Measurements from ENCODE around the gene KCNK7. TPM values are rescaled to one million over a fixed set of nuclear protein-coding genes. Genes with fewer than 3 reads are reported as not detected.

Gene KCNK7
- total RNA-seq, 1 experiment from 2014 or later = 1.8 TPM

DNA sequence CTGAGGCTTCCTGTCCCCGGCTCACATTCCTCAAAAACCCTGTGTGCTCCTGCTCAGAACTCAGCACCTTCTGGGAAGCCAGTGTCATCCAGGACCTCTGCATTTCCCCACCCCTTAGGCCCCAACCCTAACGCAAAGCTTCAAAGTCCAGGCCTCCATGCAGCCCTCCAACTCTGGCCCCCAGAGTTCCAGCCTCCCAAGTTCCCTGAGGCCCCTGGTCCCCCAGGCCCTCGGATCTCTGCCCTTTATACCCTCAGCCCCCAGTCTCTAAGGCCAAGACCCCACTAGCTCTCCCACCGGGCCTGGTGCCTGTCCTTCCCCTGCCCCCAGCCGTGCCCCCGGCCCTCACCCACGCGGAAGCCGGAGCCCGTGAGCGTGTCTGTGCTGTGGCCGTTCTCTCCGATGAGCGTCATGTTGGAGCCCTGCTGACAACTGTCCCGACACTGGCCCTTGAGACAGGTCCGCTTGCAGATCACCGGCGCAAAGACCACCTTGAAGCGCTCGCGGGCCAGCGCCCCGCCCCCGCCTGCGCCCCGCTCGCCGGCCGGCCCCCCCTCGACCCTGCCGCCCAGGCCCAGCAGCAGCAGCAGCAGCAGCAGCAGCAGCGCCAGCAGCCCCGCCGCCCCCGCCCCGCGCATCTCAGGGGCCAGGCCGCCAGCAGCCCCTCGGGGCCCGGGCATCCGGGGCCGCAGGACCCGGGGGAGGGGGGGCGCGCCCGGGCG, 38.2 kb downstream of the KCNK7 start:
- TF ChIP-seq, protein P1, sequence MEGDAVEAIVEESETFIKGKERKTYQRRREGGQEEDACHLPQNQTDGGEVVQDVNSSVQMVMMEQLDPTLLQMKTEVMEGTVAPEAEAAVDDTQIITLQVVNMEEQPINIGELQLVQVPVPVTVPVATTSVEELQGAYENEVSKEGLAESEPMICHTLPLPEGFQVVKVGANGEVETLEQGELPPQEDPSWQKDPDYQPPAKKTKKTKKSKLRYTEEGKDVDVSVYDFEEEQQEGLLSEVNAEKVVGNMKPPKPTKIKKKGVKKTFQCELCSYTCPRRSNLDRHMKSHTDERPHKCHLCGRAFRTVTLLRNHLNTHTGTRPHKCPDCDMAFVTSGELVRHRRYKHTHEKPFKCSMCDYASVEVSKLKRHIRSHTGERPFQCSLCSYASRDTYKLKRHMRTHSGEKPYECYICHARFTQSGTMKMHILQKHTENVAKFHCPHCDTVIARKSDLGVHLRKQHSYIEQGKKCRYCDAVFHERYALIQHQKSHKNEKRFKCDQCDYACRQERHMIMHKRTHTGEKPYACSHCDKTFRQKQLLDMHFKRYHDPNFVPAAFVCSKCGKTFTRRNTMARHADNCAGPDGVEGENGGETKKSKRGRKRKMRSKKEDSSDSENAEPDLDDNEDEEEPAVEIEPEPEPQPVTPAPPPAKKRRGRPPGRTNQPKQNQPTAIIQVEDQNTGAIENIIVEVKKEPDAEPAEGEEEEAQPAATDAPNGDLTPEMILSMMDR (conservative IDR thresholded peaks at IDR 0.05) = no peak
- H3K9me3 ChIP-seq (ENCODE audit: control insufficient read depth, low read depth, low read length) = no peaks in the 10 kb centered on the region
- H2BK12ac ChIP-seq (ENCODE audit: insufficient read length, low read depth, low read length) = no peak overlapping the region
- Mint-ChIP-seq H3K27me3 (ENCODE audit: low read depth) (peaks cover 46% of the 10 kb centered on the region), H3K4me3 (peak overlapping the region; percentile 60 to 84), H3K4me1 (peaks cover 48 to 69% of the 10 kb centered on the region in 2 experiments), H3K9me3 (no peaks in the 10 kb centered on the region; a peak in 1 of 5 replicates), H3K36me3 (ENCODE audit: insufficient read depth in 1 of 3, low read depth in 3 of 3) (no peaks in the 10 kb centered on the region), H3K27ac (no peak overlapping the region)
- no peaks in the 10 kb centered on the region for H4K20me1 ChIP-seq (ENCODE audit: control insufficient read depth, insufficient read depth, insufficient read length)
- H3K9ac ChIP-seq (ENCODE audit: extremely low read depth, insufficient read length, low read length) = no peak overlapping the region
- H2BK120ac ChIP-seq (ENCODE audit: low read depth, low read length, poor library complexity, severe bottlenecking) = no peak overlapping the region
- H3K56ac ChIP-seq (ENCODE audit: insufficient read length, low read depth, low read length) = no peak overlapping the region
- no peaks in the 10 kb centered on the region for H3K23me2 ChIP-seq (ENCODE audit: insufficient read length, low read depth, low read length, poor library complexity, severe bottlenecking)
- H4K5ac ChIP-seq (ENCODE audit: insufficient read length, low read depth, low read length) = no peak overlapping the region
- no peak overlapping the region for H2AFZ ChIP-seq (ENCODE audit: low read length)
- H3T11ph ChIP-seq (ENCODE audit: low read length) = no peak overlapping the region
- H3K18ac ChIP-seq (ENCODE audit: insufficient read length, low read depth, low read length) = no peak overlapping the region
- no peak overlapping the region for H3K4ac ChIP-seq (ENCODE audit: low read depth, low read length)
- no peak overlapping the region; the same call in 1 of the 2 replicates for H2BK15ac ChIP-seq (ENCODE audit: low read depth, low read length)
- no peaks in the 10 kb centered on the region; the same call in 1 of the 2 replicates for H3K27me3 ChIP-seq (ENCODE audit: insufficient read depth, low read length)
- no CpG with 5 or more reads among the region's 47 CpGs for WGBS (ENCODE audit: extremely low coverage, insufficient read length, low lambda C conversion rate)
- H4K91ac ChIP-seq (ENCODE audit: insufficient read length, low read depth, low read length) = no peak overlapping the region
- H3K4me1 ChIP-seq (ENCODE audit: insufficient read depth, low read length) = peaks cover 11% of the 10 kb centered on the region; the same call in 1 of the 2 replicates
- H3K23ac ChIP-seq (ENCODE audit: insufficient read length, low read depth, low read length) = no peak overlapping the region
- H3K4me2 ChIP-seq (ENCODE audit: insufficient read depth, insufficient read length, low read length) = peak overlapping the region; percentile 28
- H2AK5ac ChIP-seq (ENCODE audit: insufficient read length, low read length) = no peak overlapping the region
- no peak overlapping the region for H4K8ac ChIP-seq (replicated peaks; ENCODE audit: insufficient read length, low read depth, low read length)
- no peaks in the 10 kb centered on the region for H3K79me2 ChIP-seq (ENCODE audit: insufficient read depth, low read length)
- no peaks in the 10 kb centered on the region for H3K79me1 ChIP-seq (ENCODE audit: insufficient read depth, low read depth, low read length, poor library complexity, severe bottlenecking)
- no peak overlapping the region for H2BK20ac ChIP-seq (ENCODE audit: low read depth, low read length, poor library complexity, severe bottlenecking)
- no peak for DNase-seq
- no peak overlapping the region for H2BK5ac ChIP-seq (ENCODE audit: insufficient read length, low read length)
- H3K27ac ChIP-seq (ENCODE audit: insufficient read length, low read depth, low read length) = no peak overlapping the region
- no peak overlapping the region for H3K14ac ChIP-seq (ENCODE audit: insufficient read depth, low read length)
